Ascending aorta (tissue), 2 donors: ENCODE results near the gene GNG14. TPM values are rescaled to one million over a fixed set of nuclear protein-coding genes. Genes with fewer than 3 reads are reported as not detected.

Experiments used
- DNase-seq, 2 donors: peaks; one replicate each; pipeline ENCODE4 v3.0.0-alpha.2; 2019; ENCODE audit warnings: low spot score in 2 of 2
- H3K27ac ChIP-seq, 2 donors: fragments of 200-600 bp; sonication (generic); one replicate each; pipeline ENCODE4 v1.5.1; 2016 to 2017; ENCODE audit warnings: mild to moderate bottlenecking in 1 of 2
- H3K27me3 ChIP-seq: fragments of 200-600 bp; sonication (generic); one replicate; pipeline ENCODE4 v1.5.1; 2017
- H3K36me3 ChIP-seq, 2 donors: fragments of 200-600 bp; sonication (generic); one replicate each; pipeline ENCODE4 v1.5.1; 2016
- H3K4me1 ChIP-seq, 2 donors: fragments of 200-600 bp; sonication (generic); one replicate each; pipeline ENCODE4 v1.5.1; 2016 to 2017; ENCODE audit warnings: mild to moderate bottlenecking in 1 of 2
- H3K4me3 ChIP-seq, 2 donors: fragments of 200-600 bp; sonication (generic); one replicate each; pipeline ENCODE4 v1.5.1; 2016 to 2017; ENCODE audit warnings: mild to moderate bottlenecking in 1 of 2
- H3K9me3 ChIP-seq, 2 donors: fragments of 200-600 bp; sonication (generic); one replicate each; pipeline ENCODE4 v1.5.1; 2016
- CTCF ChIP-seq, 3 experiments: fragments of 200-600 bp in 2 of 3; fragments of 450-650 bp in 1 of 3; sonication (generic) in 2 of 3; IDR thresholded peaks; one replicate each; pipeline ENCODE4 v1.5.1; 2016 to 2019; ENCODE audit warnings: antibody characterized with exemption in 3 of 3, mild to moderate bottlenecking in 1 of 3, moderate library complexity in 1 of 3
- intact Hi-C: fragments of 100-400 bp; cut with DNase I; formaldehyde crosslinking; loops from one replicate; pipeline ENCODE4 v1.15.1; 2023
- total RNA-seq: library from RNA; depleted of rRNA; stranded (reverse); fragments of >200 nt; gene quantifications from one replicate; pipeline ENCODE4 v1.1.0, GENCODE V29; 2016

The GNG14 gene
- total RNA-seq, 1 donor from 2014 or later, result not detected

- Histone ChIP-seq H3K4me3 (peak overlapping the region; percentile 71 to 92), H3K36me3 (peaks cover 2 to 27% of the 10 kb centered on the region in 2 donors), H3K27ac (peak overlapping the region in 1 of 2 donors; percentile 95), H3K27me3 (no peaks in the 10 kb centered on the region), H3K4me1 (peaks cover 12 to 33% of the 10 kb centered on the region in 2 donors), H3K9me3 (no peaks in the 10 kb centered on the region)
- no peak for TF ChIP-seq CTCF (IDR thresholded peaks at IDR 0.05)
- no peak for DNase-seq
- intact Hi-C loops, result loop anchor here (2.0 to 5.0 kb wide), 4 partner anchors 58 to 1131 kb away; partner anchors contain the start of genes CNN1, ZNF490 and ZNF791
Measured at GRCh38 chr19:12668346-12668745, 19.5 kb upstream of the GNG14 start.

GRCh38 chr19:12668932-12669269, 18.9 kb upstream of the GNG14 start:
- Histone ChIP-seq H3K36me3 (peaks cover 5 to 26% of the 10 kb centered on the region in 2 donors), H3K4me1 (peaks cover 12 to 33% of the 10 kb centered on the region in 2 donors), H3K27ac (peak overlapping the region; percentile 95 to 100), H3K27me3 (no peaks in the 10 kb centered on the region), H3K9me3 (no peaks in the 10 kb centered on the region), H3K4me3 (peak overlapping the region; percentile 71 to 92)
- peak in 1 of 2 donors; percentile 79 for DNase-seq
- no peak for TF ChIP-seq CTCF (IDR thresholded peaks at IDR 0.05)
- intact Hi-C loops, result loop anchor here (1.0 to 5.0 kb wide), 5 partner anchors 12 to 1132 kb away; partner anchors contain the start of genes CNN1, DHPS, ZNF490 and ZNF791

GRCh38 chr19:12669270-12670158, 18.3 kb upstream of the GNG14 start:
- no peaks in the 10 kb centered on the region for H3K9me3 ChIP-seq
- peaks cover 11 to 26% of the 10 kb centered on the region in 2 donors for H3K36me3 ChIP-seq
- H3K4me1 ChIP-seq, result peaks cover 12 to 33% of the 10 kb centered on the region in 2 donors
- peak; percentile 40 to 86 for DNase-seq
- intact Hi-C loops, result loop anchor here (1.0 to 10.0 kb wide), 6 partner anchors 12 to 1132 kb away; partner anchors contain the start of genes CNN1, DHPS, ZNF490 and ZNF791
- peak overlapping the region; percentile 71 to 92 for H3K4me3 ChIP-seq
- peak overlapping the region; percentile 95 to 100 for H3K27ac ChIP-seq
- TF ChIP-seq CTCF (IDR thresholded peaks at IDR 0.05), result peak in 1 of 3 experiments; percentile 20
- no peaks in the 10 kb centered on the region for H3K27me3 ChIP-seq

- peak overlapping the region; percentile 95 to 100 for H3K27ac ChIP-seq
- H3K4me1 ChIP-seq, result peaks cover 12 to 33% of the 10 kb centered on the region in 2 donors
- H3K27me3 ChIP-seq, result no peaks in the 10 kb centered on the region
- H3K4me3 ChIP-seq, result peak overlapping the region; percentile 71 to 92
- H3K9me3 ChIP-seq, result no peaks in the 10 kb centered on the region
- DNase-seq, result no peak
- intact Hi-C loops, result loop anchor here (10.0 kb wide), 1 partner anchor 616 kb away; the partner anchor contains the start of gene ZNF878
- no peak for TF ChIP-seq CTCF (IDR thresholded peaks at IDR 0.05)
- H3K36me3 ChIP-seq, result peaks cover 18 to 29% of the 10 kb centered on the region in 2 donors
Measured at GRCh38 chr19:12670159-12670928, 17.5 kb upstream of the GNG14 start.

- Histone ChIP-seq H3K27ac (no peak overlapping the region), H3K4me1 (peaks cover 12 to 19% of the 10 kb centered on the region in 2 donors), H3K4me3 (no peak overlapping the region), H3K36me3 (peaks cover 37 to 52% of the 10 kb centered on the region in 2 donors), H3K27me3 (no peaks in the 10 kb centered on the region), H3K9me3 (no peaks in the 10 kb centered on the region)
- TF ChIP-seq CTCF (IDR thresholded peaks at IDR 0.05), result no peak
- no peak for DNase-seq
- intact Hi-C loops, result loop anchor here (10.0 kb wide), 1 partner anchor 618 kb away; the partner anchor contains the start of gene ZNF878
Measured at GRCh38 chr19:12672744-12673143, 15.1 kb upstream of the GNG14 start.
